Fibroblast of skin of left biceps (primary cell): ENCODE results near the gene TIAM1.

Source experiments
- DNase-seq, 2 experiments: peaks; one replicate each; pipeline ENCODE4 v3.0.0-alpha.2; 2013; ENCODE audit warnings: low read depth in 2 of 2

The TIAM1 gene

GRCh38 chr21:31087639-31088473 is 256.2 kb downstream of the TIAM1 start:
- DNase-seq = no peak

- DNase-seq = no peak
Measured at GRCh38 chr21:31084689-31085088, 259.4 kb downstream of the TIAM1 start.

- no peak for DNase-seq
Measured at GRCh38 chr21:31078796-31079195, 265.3 kb downstream of the TIAM1 start.

GRCh38 chr21:31078216-31078615 is 265.8 kb downstream of the TIAM1 start:
- DNase-seq = no peak

GRCh38 chr21:31075848-31076247 is 268.2 kb downstream of the TIAM1 start:
- DNase-seq = no peak

- DNase-seq = no peak
Measured at GRCh38 chr21:31072533-31072932, 271.5 kb downstream of the TIAM1 start.
